ENCODE results near the gene PSMA6.
A peak's percentile ranks its signal among the peaks of the same experiment; 100 is the strongest.
"Not testable (repeated sequence)": the region's sequence is repeated elsewhere in the genome, so short reads cannot be mapped to it uniquely, and the experiment has no call there.

The PSMA6 gene

GRCh38 chr14:35355981-35356841 lies 64.0 kb downstream of the PSMA6 start:
- H3K79me1 ChIP-seq (ENCODE audit: low read length): no peaks in the 10 kb centered on the region
- H3K56ac ChIP-seq (ENCODE audit: low read length): peak overlapping the region; percentile 74
- peak overlapping the region; percentile 70 for H2BK5ac ChIP-seq (ENCODE audit: low read length)
- peak; percentile 96 for DNase-seq
- peak overlapping the region; percentile 8 for H3K4ac ChIP-seq (ENCODE audit: low read depth, low read length)
- H3K18ac ChIP-seq (ENCODE audit: low read length): no peak overlapping the region
- H2BK15ac ChIP-seq (replicated peaks; ENCODE audit: low read depth): no peak overlapping the region
- no peaks in the 10 kb centered on the region for H3K27me3 ChIP-seq (ENCODE audit: insufficient read depth, low read length, poor library complexity)
- no peak overlapping the region for H3K4me3 ChIP-seq (ENCODE audit: low read length)
- no peak overlapping the region for H3K23ac ChIP-seq (ENCODE audit: low read length)
- no peak overlapping the region for H3K9ac ChIP-seq (ENCODE audit: low read length)
- peaks cover 8% of the 10 kb centered on the region for H3K4me1 ChIP-seq (ENCODE audit: control insufficient read depth, low read depth, low read length)
- no peak overlapping the region for H4K5ac ChIP-seq (ENCODE audit: low read length)
- no peak overlapping the region for H2AK5ac ChIP-seq (ENCODE audit: low read length)
- peak overlapping the region; percentile 64 for H3K27ac ChIP-seq (ENCODE audit: low read depth, low read length)
- H3K36me3 ChIP-seq (ENCODE audit: control insufficient read depth, insufficient read depth, low read length): no peaks in the 10 kb centered on the region
- no peak overlapping the region for H4K8ac ChIP-seq (ENCODE audit: low read depth, low read length)
- H3K4me2 ChIP-seq (ENCODE audit: low read length): no peak overlapping the region
- WGBS (ENCODE audit: extremely low coverage, insufficient coverage, low lambda C conversion rate): no CpG with 5 or more reads among the region's 5 CpGs
- peak overlapping the region; percentile 34 for H2BK120ac ChIP-seq (ENCODE audit: low read depth, low read length)
- no peaks in the 10 kb centered on the region for H3K79me2 ChIP-seq (ENCODE audit: control insufficient read depth, insufficient read depth, low read length)

GRCh38 chr14:35359655-35360054 lies 67.5 kb downstream of the PSMA6 start:
- not testable (repeated sequence) for H2BK5ac ChIP-seq (ENCODE audit: low read length); H3K4me2 ChIP-seq (ENCODE audit: low read length); H2BK120ac ChIP-seq (ENCODE audit: low read depth, low read length); H4K5ac ChIP-seq (ENCODE audit: low read length); H3K27me3 ChIP-seq (ENCODE audit: insufficient read depth, low read length, poor library complexity); H3K79me2 ChIP-seq (ENCODE audit: control insufficient read depth, insufficient read depth, low read length); H3K23ac ChIP-seq (ENCODE audit: low read length); H3K79me1 ChIP-seq (ENCODE audit: low read length); H3K56ac ChIP-seq (ENCODE audit: low read length); H3K9ac ChIP-seq (ENCODE audit: low read length); H3K4me3 ChIP-seq (ENCODE audit: low read length); H3K18ac ChIP-seq (ENCODE audit: low read length); H2AK5ac ChIP-seq (ENCODE audit: low read length); H3K4me1 ChIP-seq (ENCODE audit: control insufficient read depth, low read depth, low read length); H3K4ac ChIP-seq (ENCODE audit: low read depth, low read length); DNase-seq; H3K27ac ChIP-seq (ENCODE audit: low read depth, low read length); H2BK15ac ChIP-seq (replicated peaks; ENCODE audit: low read depth); H4K8ac ChIP-seq (ENCODE audit: low read depth, low read length); H3K36me3 ChIP-seq (ENCODE audit: control insufficient read depth, insufficient read depth, low read length)
- WGBS (ENCODE audit: extremely low coverage, insufficient coverage, low lambda C conversion rate): 100% methylated on average over 1 of the region's 7 CpGs

DNA sequence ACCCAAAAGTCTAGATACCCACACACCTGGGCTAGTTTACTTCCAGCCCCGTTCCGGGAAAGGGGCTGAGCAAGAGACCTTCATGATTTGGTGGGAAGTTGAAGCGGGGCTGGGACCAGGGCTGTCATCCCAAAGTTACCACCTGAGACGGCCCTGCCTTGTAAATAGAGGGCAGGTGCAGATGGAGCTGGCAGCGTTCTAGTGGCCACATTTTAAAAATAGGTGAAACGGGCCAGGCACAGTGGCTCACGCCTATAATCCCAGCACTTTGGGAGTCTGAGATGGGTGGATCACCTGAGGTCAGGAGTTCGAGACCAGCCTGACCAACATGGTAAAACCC lies 68.9 kb downstream of the PSMA6 start:
- H3K36me3 ChIP-seq (ENCODE audit: control insufficient read depth, insufficient read depth, low read length): no peaks in the 10 kb centered on the region
- H3K9ac ChIP-seq (ENCODE audit: low read length): no peak overlapping the region
- no peak overlapping the region for H3K27ac ChIP-seq (ENCODE audit: low read depth, low read length)
- no peak overlapping the region for H3K23ac ChIP-seq (ENCODE audit: low read length)
- H2AK5ac ChIP-seq (ENCODE audit: low read length): no peak overlapping the region
- no peaks in the 10 kb centered on the region for H3K27me3 ChIP-seq (ENCODE audit: insufficient read depth, low read length, poor library complexity)
- no peak overlapping the region for H2BK5ac ChIP-seq (ENCODE audit: low read length)
- no peak overlapping the region for H3K4me2 ChIP-seq (ENCODE audit: low read length)
- no peak overlapping the region for H2BK120ac ChIP-seq (ENCODE audit: low read depth, low read length)
- peak overlapping the region; percentile 55 for H3K18ac ChIP-seq (ENCODE audit: low read length)
- H2BK15ac ChIP-seq (replicated peaks; ENCODE audit: low read depth): no peak overlapping the region
- peaks cover 2% of the 10 kb centered on the region for H3K4me1 ChIP-seq (ENCODE audit: control insufficient read depth, low read depth, low read length)
- no CpG with 5 or more reads among the region's 8 CpGs for WGBS (ENCODE audit: extremely low coverage, insufficient coverage, low lambda C conversion rate)
- no peak overlapping the region for H4K5ac ChIP-seq (ENCODE audit: low read length)
- H3K79me2 ChIP-seq (ENCODE audit: control insufficient read depth, insufficient read depth, low read length): no peaks in the 10 kb centered on the region
- H3K56ac ChIP-seq (ENCODE audit: low read length): no peak overlapping the region
- no peak overlapping the region for H3K4me3 ChIP-seq (ENCODE audit: low read length)
- no peak overlapping the region for H3K4ac ChIP-seq (ENCODE audit: low read depth, low read length)
- no peak for DNase-seq
- H3K79me1 ChIP-seq (ENCODE audit: low read length): no peaks in the 10 kb centered on the region
- H4K8ac ChIP-seq (ENCODE audit: low read depth, low read length): no peak overlapping the region

GRCh38 chr14:35362450-35362849 lies 70.3 kb downstream of the PSMA6 start:
- peak overlapping the region; percentile 77 for H3K4ac ChIP-seq (ENCODE audit: low read depth, low read length)
- no peak overlapping the region for H3K9ac ChIP-seq (ENCODE audit: low read length)
- H3K27me3 ChIP-seq (ENCODE audit: insufficient read depth, low read length, poor library complexity): no peaks in the 10 kb centered on the region
- no peak overlapping the region for H3K23ac ChIP-seq (ENCODE audit: low read length)
- no CpG with 5 or more reads among the region's 3 CpGs for WGBS (ENCODE audit: extremely low coverage, insufficient coverage, low lambda C conversion rate)
- no peak overlapping the region for H3K27ac ChIP-seq (ENCODE audit: low read depth, low read length)
- no peak overlapping the region for H3K18ac ChIP-seq (ENCODE audit: low read length)
- no peaks in the 10 kb centered on the region for H3K36me3 ChIP-seq (ENCODE audit: control insufficient read depth, insufficient read depth, low read length)
- peak overlapping the region; percentile 69 for H3K56ac ChIP-seq (ENCODE audit: low read length)
- no peak overlapping the region for H3K4me2 ChIP-seq (ENCODE audit: low read length)
- H4K8ac ChIP-seq (ENCODE audit: low read depth, low read length): no peak overlapping the region
- no peaks in the 10 kb centered on the region for H3K79me2 ChIP-seq (ENCODE audit: control insufficient read depth, insufficient read depth, low read length)
- H4K5ac ChIP-seq (ENCODE audit: low read length): no peak overlapping the region
- no peak overlapping the region for H2AK5ac ChIP-seq (ENCODE audit: low read length)
- no peak for DNase-seq
- H3K79me1 ChIP-seq (ENCODE audit: low read length): no peaks in the 10 kb centered on the region
- peaks cover 7% of the 10 kb centered on the region for H3K4me1 ChIP-seq (ENCODE audit: control insufficient read depth, low read depth, low read length)
- H2BK15ac ChIP-seq (replicated peaks; ENCODE audit: low read depth): no peak overlapping the region
- H2BK120ac ChIP-seq (ENCODE audit: low read depth, low read length): no peak overlapping the region
- no peak overlapping the region for H2BK5ac ChIP-seq (ENCODE audit: low read length)
- H3K4me3 ChIP-seq (ENCODE audit: low read length): no peak overlapping the region

DNA sequence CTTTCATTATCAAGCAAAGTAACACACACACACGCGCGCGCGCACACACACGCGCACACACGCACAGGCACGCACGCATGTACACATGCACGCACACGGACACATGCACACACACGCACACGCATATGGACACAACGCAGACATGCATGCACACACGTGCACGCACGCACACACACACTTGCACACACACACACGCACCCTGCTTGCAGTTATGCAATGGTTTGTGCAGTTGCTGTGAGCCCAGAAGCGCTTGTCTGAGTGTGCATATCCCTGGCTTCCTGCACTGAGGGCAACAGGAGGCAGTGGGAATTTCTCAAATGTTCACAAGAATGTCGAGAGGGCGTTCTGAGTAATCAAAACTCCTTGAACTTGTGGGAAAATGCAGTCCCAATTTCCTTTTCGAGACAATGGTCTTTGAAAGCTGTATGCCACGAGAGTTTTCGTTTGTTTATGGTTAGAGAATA lies 70.8 kb downstream of the PSMA6 start:
- no peak overlapping the region for H3K27ac ChIP-seq (ENCODE audit: low read depth, low read length)

More for the DNA sequence above, 70.8 kb downstream of the PSMA6 start:
- Histone ChIP-seq H3K36me3 (ENCODE audit: control insufficient read depth, insufficient read depth, low read length) (no peaks in the 10 kb centered on the region), H3K56ac (ENCODE audit: low read length) (no peak overlapping the region), H3K4me2 (ENCODE audit: low read length) (no peak overlapping the region), H2AK5ac (ENCODE audit: low read length) (no peak overlapping the region), H4K8ac (ENCODE audit: low read depth, low read length) (no peak overlapping the region), H3K9ac (ENCODE audit: low read length) (no peak overlapping the region), H3K18ac (ENCODE audit: low read length) (no peak overlapping the region), H3K4me3 (ENCODE audit: low read length) (no peak overlapping the region), H2BK15ac (replicated peaks; ENCODE audit: low read depth) (no peak overlapping the region), H2BK120ac (ENCODE audit: low read depth, low read length) (no peak overlapping the region), H3K4ac (ENCODE audit: low read depth, low read length) (no peak overlapping the region), H3K27me3 (ENCODE audit: insufficient read depth, low read length, poor library complexity) (no peaks in the 10 kb centered on the region), H3K79me1 (ENCODE audit: low read length) (no peaks in the 10 kb centered on the region), H4K5ac (ENCODE audit: low read length) (no peak overlapping the region), H3K79me2 (ENCODE audit: control insufficient read depth, insufficient read depth, low read length) (no peaks in the 10 kb centered on the region), H3K23ac (ENCODE audit: low read length) (no peak overlapping the region), H2BK5ac (ENCODE audit: low read length) (peak overlapping the region; percentile 45), H3K4me1 (ENCODE audit: control insufficient read depth, low read depth, low read length) (peaks cover 9% of the 10 kb centered on the region)
- no peak for DNase-seq
- WGBS (ENCODE audit: extremely low coverage, insufficient coverage, low lambda C conversion rate): no CpG with 5 or more reads among the region's 25 CpGs
